ENCODE measurements around the gene ASB11.

The ASB11 gene

GRCh38 chrX:15335135-15336022 lies 19.9 kb upstream of the ASB11 start, which contains the start of gene PIGA:
Gene PIGA, minus strand, starts transcription at chrX:15335523. Its CDS starts 3,593 bp downstream, at chrX:15331930.
- no peaks in the 10 kb centered on the region for H3K9me3 Mint-ChIP-seq
- no peak for TF ChIP-seq CTCF (IDR thresholded peaks at IDR 0.05; ENCODE audit: unreplicated experiment in 3 of 3)
- H3K4me1 Mint-ChIP-seq: peaks cover 9% of the 10 kb centered on the region
- H3K27me3 Mint-ChIP-seq (ENCODE audit: low read depth): peaks cover 7% of the 10 kb centered on the region
- no peaks in the 10 kb centered on the region for H3K36me3 Mint-ChIP-seq (ENCODE audit: low read depth)
- peak within 1 kb of the TSS; percentile 91 to 94 (median 92) for H3K4me3 Mint-ChIP-seq
- peak within 1 kb of the TSS; percentile 44 to 91 (median 65) for H3K27ac Mint-ChIP-seq

GRCh38 chrX:15334561-15334960 lies 19.1 kb upstream of the ASB11 start:
- H3K9me3 Mint-ChIP-seq: no peaks in the 10 kb centered on the region
- H3K27ac Mint-ChIP-seq: peak overlapping the region; percentile 44 to 91 (median 65)
- no peaks in the 10 kb centered on the region for H3K36me3 Mint-ChIP-seq (ENCODE audit: low read depth)
- no peak for TF ChIP-seq CTCF (IDR thresholded peaks at IDR 0.05; ENCODE audit: unreplicated experiment in 3 of 3)
- H3K4me3 Mint-ChIP-seq: peak overlapping the region; percentile 91 to 94 (median 92)
- peaks cover 3% of the 10 kb centered on the region for H3K27me3 Mint-ChIP-seq (ENCODE audit: low read depth)
- peaks cover 9% of the 10 kb centered on the region for H3K4me1 Mint-ChIP-seq

- Mint-ChIP-seq H3K4me1 (no peaks in the 10 kb centered on the region), H3K27ac (no peak overlapping the region), H3K9me3 (no peaks in the 10 kb centered on the region), H3K4me3 (no peak overlapping the region), H3K27me3 (ENCODE audit: low read depth) (peaks cover 3% of the 10 kb centered on the region), H3K36me3 (ENCODE audit: low read depth) (no peaks in the 10 kb centered on the region)
- TF ChIP-seq CTCF (IDR thresholded peaks at IDR 0.05; ENCODE audit: unreplicated experiment in 3 of 3): no peak
Measured at GRCh38 chrX:15328821-15329220, 13.4 kb upstream of the ASB11 start.

- no peaks in the 10 kb centered on the region for H3K36me3 Mint-ChIP-seq (ENCODE audit: low read depth)
- H3K27ac Mint-ChIP-seq: no peak overlapping the region
- peaks cover 3% of the 10 kb centered on the region for H3K27me3 Mint-ChIP-seq (ENCODE audit: low read depth)
- H3K4me1 Mint-ChIP-seq: no peaks in the 10 kb centered on the region
- H3K9me3 Mint-ChIP-seq: no peaks in the 10 kb centered on the region
- H3K4me3 Mint-ChIP-seq: no peak overlapping the region
- no peak for TF ChIP-seq CTCF (IDR thresholded peaks at IDR 0.05; ENCODE audit: unreplicated experiment in 3 of 3)
Measured at GRCh38 chrX:15328131-15328530, 12.7 kb upstream of the ASB11 start.

GRCh38 chrX:15322472-15322871 lies 7.0 kb upstream of the ASB11 start:
- H3K36me3 Mint-ChIP-seq (ENCODE audit: low read depth): peaks cover 18% of the 10 kb centered on the region
- no peaks in the 10 kb centered on the region for H3K4me1 Mint-ChIP-seq
- no peak overlapping the region for H3K27ac Mint-ChIP-seq

More at GRCh38 chrX:15322472-15322871, 7.0 kb upstream of the ASB11 start:
- Mint-ChIP-seq H3K27me3 (ENCODE audit: low read depth) (no peaks in the 10 kb centered on the region), H3K4me3 (no peak overlapping the region), H3K9me3 (no peaks in the 10 kb centered on the region)
- TF ChIP-seq CTCF (IDR thresholded peaks at IDR 0.05; ENCODE audit: unreplicated experiment in 3 of 3): no peak

Measured in nephron (organoid).